HG03442 (cell line): ENCODE results near the gene LRRC8B.
"Not testable (repeated sequence)": the region's sequence is repeated elsewhere in the genome, so short reads cannot be mapped to it uniquely, and the experiment has no call there.

ENCODE experiments used
- ATAC-seq: cut with Tn5 transposase; IDR thresholded peaks from one replicate; pipeline ENCODE4 v1.9.1; 2021; ENCODE audit warnings: mild to moderate bottlenecking, moderate library complexity; ENCODE audit not compliant: unreplicated experiment

LRRC8B gene

GRCh38 chr1:89578946-89579684 lies 54.5 kb downstream of the LRRC8B start:
- no peak for ATAC-seq

- ATAC-seq: no peak
These were observed 55.4 kb downstream of the LRRC8B start for GRCh38 chr1:89580036-89580435.

GRCh38 chr1:89581859-89582258 lies 57.2 kb downstream of the LRRC8B start:
- ATAC-seq: no peak

- no peak for ATAC-seq
These were observed 57.9 kb downstream of the LRRC8B start for GRCh38 chr1:89582571-89582970.

- no peak for ATAC-seq
These were observed 59.6 kb downstream of the LRRC8B start for GRCh38 chr1:89584211-89584610.

GRCh38 chr1:89584781-89585180 lies 60.2 kb downstream of the LRRC8B start:
- no peak for ATAC-seq

GRCh38 chr1:89587729-89588161 lies 63.1 kb downstream of the LRRC8B start:
- ATAC-seq: no peak

- no peak for ATAC-seq
These were observed 63.9 kb downstream of the LRRC8B start for GRCh38 chr1:89588480-89588879.

GRCh38 chr1:89589515-89589914 lies 64.9 kb downstream of the LRRC8B start:
- no peak for ATAC-seq

- ATAC-seq: no peak
These were observed 65.9 kb downstream of the LRRC8B start for GRCh38 chr1:89590341-89591080.

GRCh38 chr1:89592861-89593302 lies 68.3 kb downstream of the LRRC8B start:
- not testable (repeated sequence) for ATAC-seq

- ATAC-seq: no peak
These were observed 69.6 kb downstream of the LRRC8B start for GRCh38 chr1:89594096-89594740.

- ATAC-seq: no peak
These were observed 72.1 kb downstream of the LRRC8B start for GRCh38 chr1:89596698-89597097.

GRCh38 chr1:89598450-89599331 lies 74.1 kb downstream of the LRRC8B start:
- no peak for ATAC-seq

- ATAC-seq: no peak
These were observed 74.7 kb downstream of the LRRC8B start for GRCh38 chr1:89599332-89599630.

GRCh38 chr1:89600451-89601224 lies 76.0 kb downstream of the LRRC8B start:
- no peak for ATAC-seq

GRCh38 chr1:89602871-89603404 lies 78.3 kb downstream of the LRRC8B start:
- ATAC-seq: no peak

GRCh38 chr1:89603651-89604413 lies 79.2 kb downstream of the LRRC8B start:
- no peak for ATAC-seq

GRCh38 chr1:89604414-89604735 lies 79.7 kb downstream of the LRRC8B start:
- ATAC-seq: no peak
